IgD-negative memory B cell (primary cell): ENCODE data around the gene CYP4A11. TPM values are rescaled to one million over a fixed set of nuclear protein-coding genes. Genes with fewer than 3 reads are reported as not detected.
"Not testable (repeated sequence)": the region's sequence is repeated elsewhere in the genome, so short reads cannot be mapped to it uniquely, and the experiment has no call there.

Experiments
- H3K27ac Mint-ChIP-seq, 3 donors: one replicate each; pipeline ENCODE4 v1.8.0; 2020 to 2022; ENCODE audit warnings: mild to moderate bottlenecking in 3 of 3, mixed read lengths in 3 of 3, moderate library complexity in 1 of 3
- H3K27me3 Mint-ChIP-seq: one replicate; pipeline ENCODE4 v1.8.0; 2021; ENCODE audit warnings: mixed read lengths
- H3K36me3 Mint-ChIP-seq: one replicate; pipeline ENCODE4 v1.8.0; 2020; ENCODE audit warnings: mild to moderate bottlenecking, mixed read lengths
- H3K4me1 Mint-ChIP-seq, 3 donors: one replicate each; pipeline ENCODE4 v1.8.0; 2020 to 2022; ENCODE audit warnings: mixed read lengths in 3 of 3, mild to moderate bottlenecking in 1 of 3
- H3K4me3 Mint-ChIP-seq, 4 donors: one replicate each; pipeline ENCODE4 v1.8.0; 2020 to 2022; ENCODE audit warnings: mild to moderate bottlenecking in 4 of 4, mixed read lengths in 4 of 4, moderate library complexity in 3 of 4
- H3K9me3 Mint-ChIP-seq, 3 donors: one replicate each; pipeline ENCODE4 v1.8.0; 2020 to 2021; ENCODE audit warnings: mixed read lengths in 3 of 3, mild to moderate bottlenecking in 1 of 3
- polyA plus RNA-seq: library from polyadenylated mRNA; unstranded; fragments of 300-500 nt; fragmentation: Illumina TruSeq; gene quantifications from one replicate; pipeline ENCODE4 v1.2.3, GENCODE V29; 2021

Gene CYP4A11
- polyA plus RNA-seq, 1 donor from 2014 or later: not detected

- peaks cover 3% of the 10 kb centered on the region for H3K27me3 Mint-ChIP-seq
- H3K4me1 Mint-ChIP-seq: no peaks in the 10 kb centered on the region
- H3K9me3 Mint-ChIP-seq: no peaks in the 10 kb centered on the region
- H3K36me3 Mint-ChIP-seq: no peaks in the 10 kb centered on the region
- no peak overlapping the region for H3K4me3 Mint-ChIP-seq
- no peak overlapping the region for H3K27ac Mint-ChIP-seq
Measured at GRCh38 chr1:46940307-46940706, 969 bp downstream of the CYP4A11 start.

GRCh38 chr1:46937270-46937669, 4.0 kb downstream of the CYP4A11 start:
- no peak overlapping the region for H3K27ac Mint-ChIP-seq
- H3K27me3 Mint-ChIP-seq: peaks cover 5% of the 10 kb centered on the region
- H3K4me1 Mint-ChIP-seq: no peaks in the 10 kb centered on the region
- no peak overlapping the region for H3K4me3 Mint-ChIP-seq
- H3K36me3 Mint-ChIP-seq: no peaks in the 10 kb centered on the region
- no peaks in the 10 kb centered on the region for H3K9me3 Mint-ChIP-seq

GRCh38 chr1:46936788-46937187, 4.5 kb downstream of the CYP4A11 start:
- H3K27me3 Mint-ChIP-seq: peaks cover 5% of the 10 kb centered on the region
- no peaks in the 10 kb centered on the region for H3K4me1 Mint-ChIP-seq
- H3K27ac Mint-ChIP-seq: no peak overlapping the region
- H3K9me3 Mint-ChIP-seq: no peaks in the 10 kb centered on the region
- H3K36me3 Mint-ChIP-seq: no peaks in the 10 kb centered on the region
- no peak overlapping the region for H3K4me3 Mint-ChIP-seq

- H3K36me3 Mint-ChIP-seq, H3K9me3 Mint-ChIP-seq, H3K27me3 Mint-ChIP-seq, H3K4me1 Mint-ChIP-seq, H3K27ac Mint-ChIP-seq, H3K4me3 Mint-ChIP-seq: not testable (repeated sequence)
Measured at GRCh38 chr1:46934852-46935251, 6.4 kb downstream of the CYP4A11 start.

- peaks cover 11% of the 10 kb centered on the region for H3K27me3 Mint-ChIP-seq
- not testable (repeated sequence) for H3K9me3 Mint-ChIP-seq, H3K36me3 Mint-ChIP-seq, H3K4me3 Mint-ChIP-seq, H3K4me1 Mint-ChIP-seq, H3K27ac Mint-ChIP-seq
Measured at GRCh38 chr1:46932020-46932419, 9.3 kb downstream of the CYP4A11 start.

- no peaks in the 10 kb centered on the region for H3K4me1 Mint-ChIP-seq
- H3K36me3 Mint-ChIP-seq: no peaks in the 10 kb centered on the region
- peaks cover 7% of the 10 kb centered on the region for H3K27me3 Mint-ChIP-seq
- peaks cover 0 to 1% (median 0%) of the 10 kb centered on the region in 3 donors for H3K9me3 Mint-ChIP-seq
- no peak overlapping the region for H3K4me3 Mint-ChIP-seq
- no peak overlapping the region for H3K27ac Mint-ChIP-seq
Measured at GRCh38 chr1:46931151-46931550, 10.1 kb downstream of the CYP4A11 start.

GRCh38 chr1:46927249-46927835, 13.9 kb downstream of the CYP4A11 start:
- H3K36me3 Mint-ChIP-seq: no peaks in the 10 kb centered on the region
- peaks cover 6% of the 10 kb centered on the region for H3K27me3 Mint-ChIP-seq
- H3K4me1 Mint-ChIP-seq: no peaks in the 10 kb centered on the region
- no peak overlapping the region for H3K27ac Mint-ChIP-seq
- peak overlapping the region in 1 of 4 donors; percentile 32 for H3K4me3 Mint-ChIP-seq
- H3K9me3 Mint-ChIP-seq: peaks cover 0 to 15% (median 11%) of the 10 kb centered on the region in 3 donors

GRCh38 chr1:46910790-46911189, 30.5 kb downstream of the CYP4A11 start:
- Mint-ChIP-seq H3K27ac (no peak overlapping the region), H3K9me3 (peaks cover 9 to 19% (median 9%) of the 10 kb centered on the region in 3 donors), H3K4me1 (no peaks in the 10 kb centered on the region), H3K4me3 (no peak overlapping the region), H3K36me3 (no peaks in the 10 kb centered on the region), H3K27me3 (peaks cover 3% of the 10 kb centered on the region)

- no peak overlapping the region for H3K27ac Mint-ChIP-seq
- H3K4me1 Mint-ChIP-seq: no peaks in the 10 kb centered on the region
- H3K4me3 Mint-ChIP-seq: no peak overlapping the region
- H3K36me3 Mint-ChIP-seq: no peaks in the 10 kb centered on the region
- peaks cover 7% of the 10 kb centered on the region for H3K27me3 Mint-ChIP-seq
- H3K9me3 Mint-ChIP-seq: peaks cover 13 to 33% (median 14%) of the 10 kb centered on the region in 3 donors
Measured at GRCh38 chr1:46903481-46903880, 37.8 kb downstream of the CYP4A11 start.

- Mint-ChIP-seq H3K36me3 (no peaks in the 10 kb centered on the region), H3K27ac (no peak overlapping the region), H3K27me3 (peaks cover 9% of the 10 kb centered on the region), H3K4me1 (no peaks in the 10 kb centered on the region), H3K4me3 (no peak overlapping the region), H3K9me3 (peaks cover 5 to 14% (median 5%) of the 10 kb centered on the region in 3 donors)
Measured at GRCh38 chr1:46900401-46900800, 40.9 kb downstream of the CYP4A11 start.

GRCh38 chr1:46881656-46882055, 59.6 kb downstream of the CYP4A11 start:
- not testable (repeated sequence) for H3K27me3 Mint-ChIP-seq, H3K4me3 Mint-ChIP-seq, H3K36me3 Mint-ChIP-seq, H3K9me3 Mint-ChIP-seq, H3K27ac Mint-ChIP-seq, H3K4me1 Mint-ChIP-seq

Other genes starting within 250 kb of the CYP4A11 start
- gene EFCAB14, start 222.4 kb downstream of the CYP4A11 start, polyA plus RNA-seq: 88.1 TPM
- gene CYP4B1, start 142.4 kb downstream of the CYP4A11 start, polyA plus RNA-seq: not detected
- gene CYP4X1, start 82.2 kb upstream of the CYP4A11 start, polyA plus RNA-seq: not detected
- not detected for gene CYP4Z1, start 125.8 kb upstream of the CYP4A11 start, polyA plus RNA-seq
- gene CYP4A22, start 196.0 kb upstream of the CYP4A11 start, polyA plus RNA-seq: not detected
- gene PDZK1IP1, start 248.6 kb upstream of the CYP4A11 start, polyA plus RNA-seq: 1.1 TPM